ENCODE results near the gene RTN1. TPM values are rescaled to one million over a fixed set of nuclear protein-coding genes. Genes with fewer than 3 reads are reported as not detected.

Gene RTN1
- total RNA-seq, 4 donors from 2014 or later: 2.4 to 4.9 (median 4.6) TPM; not detected in 1

GRCh38 chr14:59595071-59595470 lies 275.5 kb downstream of the RTN1 start:
- 51 to 69% methylated on average over 2 to 6 of the region's 6 CpGs for WGBS, 2 donors (ENCODE audit: low coverage in 1 of 2)
- Histone ChIP-seq H3K27ac (no peak overlapping the region), H3K36me3 (no peaks in the 10 kb centered on the region), H3K27me3 (no peaks in the 10 kb centered on the region), H3K4me1 (no peaks in the 10 kb centered on the region), H3K4me3 (no peak overlapping the region), H3K9me3 (no peaks in the 10 kb centered on the region)
- intact Hi-C loops (cut with DNase I; ENCODE audit: low total_unique reads) (no loop called here), in situ Hi-C loops (cut with MboI; ENCODE audit: low pct_ligation_motif_present in 1 of 4, low pct_unique_long_range_greater_than_20kb in 1 of 4, low sequenced_read_pairs in 3 of 4) (loop anchor here in 1 of 4 donors (25.0 kb wide), 1 partner anchor 458 kb away; no protein-coding TSS in a partner anchor)
- TF ChIP-seq POLR2A (IDR thresholded peaks at IDR 0.05) (no peak), EP300 (IDR thresholded peaks at IDR 0.05; ENCODE audit: low read depth) (no peak), CTCF (IDR thresholded peaks at IDR 0.05) (no peak), POLR2AphosphoS5 (IDR thresholded peaks at IDR 0.05) (no peak)
- DNase-seq: peak; percentile 44

- Histone ChIP-seq H3K4me3 (no peak overlapping the region), H3K27me3 (no peaks in the 10 kb centered on the region), H3K27ac (no peak overlapping the region), H3K9me3 (no peaks in the 10 kb centered on the region), H3K36me3 (no peaks in the 10 kb centered on the region), H3K4me1 (no peaks in the 10 kb centered on the region)
- TF ChIP-seq POLR2AphosphoS5 (IDR thresholded peaks at IDR 0.05) (no peak), EP300 (IDR thresholded peaks at IDR 0.05; ENCODE audit: low read depth) (no peak), POLR2A (IDR thresholded peaks at IDR 0.05) (no peak), CTCF (IDR thresholded peaks at IDR 0.05) (no peak)
- intact Hi-C loops (cut with DNase I; ENCODE audit: low total_unique reads): no loop called here
- in situ Hi-C loops (cut with MboI; ENCODE audit: low pct_ligation_motif_present in 1 of 4, low pct_unique_long_range_greater_than_20kb in 1 of 4, low sequenced_read_pairs in 3 of 4): loop anchor here in 1 of 4 donors (25.0 kb wide), 1 partner anchor 455 kb away; no protein-coding TSS in a partner anchor
- WGBS, 2 donors (ENCODE audit: low coverage in 1 of 2): 87 to 92% methylated on average over 4 to 5 of the region's 5 CpGs
- DNase-seq: no peak
Observed at GRCh38 chr14:59591641-59592370, 278.8 kb downstream of the RTN1 start.

GRCh38 chr14:59588101-59588500 lies 282.5 kb downstream of the RTN1 start:
- DNase-seq: no peak
- 87 to 88% methylated on average over 1 to 3 of the region's 3 CpGs for whole genome bisulfite sequencing, 2 donors (ENCODE audit: low coverage in 1 of 2)
- in situ Hi-C loops (cut with MboI; ENCODE audit: low pct_ligation_motif_present in 1 of 4, low pct_unique_long_range_greater_than_20kb in 1 of 4, low sequenced_read_pairs in 3 of 4): loop anchor here in 2 of 4 donors (10.0 to 25.0 kb wide), 2 partner anchors 451 to 463 kb away; no protein-coding TSS in a partner anchor

More at GRCh38 chr14:59588101-59588500, 282.5 kb downstream of the RTN1 start:
- intact Hi-C loops (cut with DNase I; ENCODE audit: low total_unique reads): no loop called here
- no peak overlapping the region for H3K27ac ChIP-seq
- H3K4me3 ChIP-seq: no peak overlapping the region
- no peaks in the 10 kb centered on the region for H3K27me3 ChIP-seq
- no peaks in the 10 kb centered on the region for H3K36me3 ChIP-seq
- TF ChIP-seq POLR2AphosphoS5 (IDR thresholded peaks at IDR 0.05) (no peak), CTCF (IDR thresholded peaks at IDR 0.05) (no peak), POLR2A (IDR thresholded peaks at IDR 0.05) (no peak), EP300 (IDR thresholded peaks at IDR 0.05; ENCODE audit: low read depth) (no peak)
- H3K9me3 ChIP-seq: no peaks in the 10 kb centered on the region
- peaks cover 0 to 4% (median 0%) of the 10 kb centered on the region in 4 donors for H3K4me1 ChIP-seq

All from transverse colon (tissue), 4 donors.